Thoracic aorta (tissue), 2 donors: ENCODE results near the gene CISD3. TPM values are rescaled to one million over a fixed set of nuclear protein-coding genes. Genes with fewer than 3 reads are reported as not detected.

Experiments used
- ATAC-seq: fragments of 150-250 bp; one replicate; pipeline ENCODE4 v1.8.0; 2017; ENCODE audit warnings: low read depth; ENCODE audit not compliant: insufficient number of reproducible peaks, low FRiP score
- DNase-seq: peaks from one replicate; pipeline ENCODE4 v3.0.0-alpha.2; 2020; ENCODE audit warnings: low spot score
- H3K27ac ChIP-seq, 2 donors: fragments of 200-600 bp; sonication (generic); 1 replicate in 1 of 2; 2 replicates in 1 of 2; pipeline ENCODE4 v1.5.1; 2016; ENCODE audit warnings: mild to moderate bottlenecking in 2 of 2, moderate library complexity in 2 of 2
- H3K27me3 ChIP-seq: fragments of 200-600 bp; sonication (generic); replicated peaks from 2 replicates; pipeline ENCODE4 v1.6.0; 2016; ENCODE audit warnings: mild to moderate bottlenecking; ENCODE audit not compliant: insufficient read depth
- H3K36me3 ChIP-seq: fragments of 200-600 bp; sonication (generic); one replicate; pipeline ENCODE4 v1.5.1; 2016
- H3K4me1 ChIP-seq, 2 donors: fragments of 200-600 bp; sonication (generic); 1 replicate in 1 of 2; 2 replicates in 1 of 2; pipeline versions ENCODE4 v1.5.1 to v1.6.0; 2016; ENCODE audit warnings: low read depth in 2 of 2, mild to moderate bottlenecking in 1 of 2; ENCODE audit not compliant: control insufficient read depth in 1 of 2
- H3K4me3 ChIP-seq: fragments of 200-600 bp; sonication (generic); 2 replicates; pipeline ENCODE4 v1.5.1; 2016; ENCODE audit warnings: mild to moderate bottlenecking
- H3K9me3 ChIP-seq: fragments of 200-600 bp; sonication (generic); 2 replicates; pipeline ENCODE4 v1.5.1; 2016
- total RNA-seq, 2 donors: library from RNA; depleted of rRNA; stranded (reverse); fragments of >200 nt; gene quantifications; one replicate each; pipeline versions ENCODE4 v1.1.0 to v1.2.3, GENCODE V29; 2016
- TF ChIP-seq, protein P1 (sequence below): fragments of 200-600 bp; sonication (generic); IDR thresholded peaks from one replicate; pipeline ENCODE4 v1.5.1; 2019; ENCODE audit warnings: antibody characterized with exemption

The CISD3 gene
- total RNA-seq, 2 donors from 2014 or later: 9.3 to 9.6 TPM

DNA sequence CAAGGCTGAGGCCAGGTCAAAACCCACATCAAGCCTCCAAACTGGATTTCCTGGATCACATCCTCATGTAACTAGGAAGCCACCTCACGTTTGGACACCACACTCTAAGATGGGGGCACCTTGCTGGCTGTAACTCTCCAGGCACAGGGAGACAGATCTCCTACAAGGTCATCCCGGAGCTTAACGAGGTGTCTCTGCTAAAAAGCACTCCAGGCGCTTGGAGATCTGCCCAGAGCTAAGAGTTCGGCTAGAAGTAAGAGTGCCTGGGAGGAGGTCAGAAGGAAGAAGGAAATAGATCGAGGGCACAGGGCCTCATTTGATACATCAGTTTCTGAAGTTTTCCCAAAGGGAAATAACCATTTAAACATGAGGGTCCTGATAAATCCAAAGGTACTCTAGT is 38.3 kb downstream of the CISD3 start:
- Histone ChIP-seq H3K4me1 (no peaks in the 10 kb centered on the region), H3K27me3 (no peaks in the 10 kb centered on the region), H3K36me3 (peaks cover 76% of the 10 kb centered on the region), H3K9me3 (no peaks in the 10 kb centered on the region), H3K27ac (no peak overlapping the region), H3K4me3 (no peak overlapping the region)
- DNase-seq (no peak), ATAC-seq (no peak)
- TF ChIP-seq, protein P1, sequence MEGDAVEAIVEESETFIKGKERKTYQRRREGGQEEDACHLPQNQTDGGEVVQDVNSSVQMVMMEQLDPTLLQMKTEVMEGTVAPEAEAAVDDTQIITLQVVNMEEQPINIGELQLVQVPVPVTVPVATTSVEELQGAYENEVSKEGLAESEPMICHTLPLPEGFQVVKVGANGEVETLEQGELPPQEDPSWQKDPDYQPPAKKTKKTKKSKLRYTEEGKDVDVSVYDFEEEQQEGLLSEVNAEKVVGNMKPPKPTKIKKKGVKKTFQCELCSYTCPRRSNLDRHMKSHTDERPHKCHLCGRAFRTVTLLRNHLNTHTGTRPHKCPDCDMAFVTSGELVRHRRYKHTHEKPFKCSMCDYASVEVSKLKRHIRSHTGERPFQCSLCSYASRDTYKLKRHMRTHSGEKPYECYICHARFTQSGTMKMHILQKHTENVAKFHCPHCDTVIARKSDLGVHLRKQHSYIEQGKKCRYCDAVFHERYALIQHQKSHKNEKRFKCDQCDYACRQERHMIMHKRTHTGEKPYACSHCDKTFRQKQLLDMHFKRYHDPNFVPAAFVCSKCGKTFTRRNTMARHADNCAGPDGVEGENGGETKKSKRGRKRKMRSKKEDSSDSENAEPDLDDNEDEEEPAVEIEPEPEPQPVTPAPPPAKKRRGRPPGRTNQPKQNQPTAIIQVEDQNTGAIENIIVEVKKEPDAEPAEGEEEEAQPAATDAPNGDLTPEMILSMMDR: no peak

DNA sequence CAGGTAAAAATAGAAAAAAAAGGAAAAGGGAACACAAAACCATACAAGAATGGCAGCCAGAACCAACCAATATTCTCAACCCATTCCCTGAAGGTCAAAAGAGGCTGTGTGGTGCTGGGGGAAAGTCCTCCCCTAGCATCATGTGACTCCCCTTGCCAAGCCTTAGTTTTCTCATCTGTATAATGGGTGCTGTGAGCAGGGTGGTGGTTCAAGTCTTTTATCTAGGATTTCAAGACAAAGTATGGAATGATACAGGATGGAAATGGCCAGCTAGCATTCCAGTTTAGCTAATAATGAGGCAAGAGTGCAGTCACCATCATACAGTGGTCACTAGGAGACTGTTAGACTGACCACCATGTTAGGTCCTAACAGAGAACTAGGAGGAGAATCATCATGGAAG is 43.1 kb downstream of the CISD3 start:
- ATAC-seq (no peak), DNase-seq (no peak)
- TF ChIP-seq, protein P1: no peak
- Histone ChIP-seq H3K27me3 (no peaks in the 10 kb centered on the region), H3K27ac (no peak overlapping the region), H3K9me3 (no peaks in the 10 kb centered on the region), H3K4me3 (no peak overlapping the region), H3K36me3 (peaks cover 85% of the 10 kb centered on the region), H3K4me1 (no peaks in the 10 kb centered on the region)

DNA sequence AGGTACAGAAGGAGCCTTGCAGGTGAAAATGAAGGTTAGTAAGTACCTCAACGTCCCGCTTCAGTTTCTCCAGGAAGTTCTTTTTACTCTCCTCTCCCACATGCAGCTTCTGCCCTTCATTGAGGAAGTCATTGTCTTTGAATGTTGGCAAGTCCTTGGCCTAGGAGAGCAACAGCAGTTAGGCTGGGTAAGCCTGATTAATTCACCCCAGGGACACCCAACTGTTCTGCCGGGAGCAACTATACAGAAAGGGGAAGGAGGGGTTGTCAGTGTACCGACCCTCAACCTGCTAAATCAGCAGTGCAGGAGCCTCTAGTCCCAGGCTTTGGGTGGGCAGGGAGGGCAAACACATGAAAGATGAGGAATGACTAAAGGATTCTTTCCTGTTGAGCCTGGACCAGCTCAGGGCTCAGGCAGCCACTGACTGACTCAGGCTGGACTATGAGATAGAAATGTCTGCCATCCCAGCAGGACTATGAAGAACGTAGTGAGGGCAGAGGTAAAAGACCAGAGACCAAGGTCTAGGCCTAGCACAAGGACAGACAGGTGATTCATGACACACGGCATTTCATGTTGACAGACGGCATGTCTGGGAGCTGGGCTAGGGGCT is 47.6 kb downstream of the CISD3 start:
- no peak overlapping the region for H3K4me3 ChIP-seq
- H3K27ac ChIP-seq: no peak overlapping the region
- peaks cover 91% of the 10 kb centered on the region for H3K36me3 ChIP-seq
- H3K27me3 ChIP-seq: no peaks in the 10 kb centered on the region
- TF ChIP-seq, protein P1: no peak
- no peaks in the 10 kb centered on the region for H3K4me1 ChIP-seq
- ATAC-seq (no peak), DNase-seq (no peak)
- H3K9me3 ChIP-seq: no peaks in the 10 kb centered on the region

DNA sequence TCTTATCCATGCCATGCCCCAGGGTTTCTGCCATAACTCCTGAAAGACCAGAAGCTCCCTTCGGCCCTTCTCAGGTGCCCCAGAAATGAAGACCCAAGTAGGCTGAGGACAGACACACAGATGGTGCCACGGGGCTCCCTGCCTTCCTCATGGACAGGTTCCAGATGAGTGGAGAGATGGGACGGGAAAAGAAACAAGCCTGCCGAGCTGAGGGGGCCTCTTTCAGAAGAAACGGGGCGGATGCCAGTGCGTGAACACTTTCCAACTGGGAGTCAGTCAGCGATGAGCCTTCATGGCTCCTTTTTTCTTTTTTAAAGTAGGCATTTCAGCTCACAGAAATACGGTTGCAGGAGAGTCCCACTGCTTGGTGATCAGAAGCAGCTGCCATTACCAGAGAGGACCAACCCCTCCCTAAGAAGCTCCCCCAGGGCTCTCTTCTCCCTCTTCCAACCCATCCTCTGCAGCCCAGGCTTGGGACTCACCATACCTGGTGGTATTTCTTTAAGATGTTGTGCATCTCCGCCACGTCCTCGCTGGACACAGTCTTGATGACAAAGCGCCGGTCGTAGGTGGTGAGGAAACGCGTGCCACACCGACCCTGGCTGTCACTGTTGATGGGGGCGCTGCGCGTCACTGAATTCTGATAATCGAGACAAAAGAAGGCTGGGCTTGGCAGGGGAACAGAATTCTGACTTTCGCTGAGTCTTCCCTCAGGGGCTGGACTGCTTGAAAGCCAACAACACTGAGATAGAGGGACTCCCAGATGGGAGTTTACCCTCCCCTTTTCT is 50.0 kb downstream of the CISD3 start:
- Histone ChIP-seq H3K4me3 (no peak overlapping the region), H3K27ac (no peak overlapping the region), H3K4me1 (no peaks in the 10 kb centered on the region), H3K27me3 (no peaks in the 10 kb centered on the region), H3K9me3 (no peaks in the 10 kb centered on the region), H3K36me3 (peaks cover 93% of the 10 kb centered on the region)
- TF ChIP-seq, protein P1: no peak
- no peak for DNase-seq
- ATAC-seq: no peak

DNA sequence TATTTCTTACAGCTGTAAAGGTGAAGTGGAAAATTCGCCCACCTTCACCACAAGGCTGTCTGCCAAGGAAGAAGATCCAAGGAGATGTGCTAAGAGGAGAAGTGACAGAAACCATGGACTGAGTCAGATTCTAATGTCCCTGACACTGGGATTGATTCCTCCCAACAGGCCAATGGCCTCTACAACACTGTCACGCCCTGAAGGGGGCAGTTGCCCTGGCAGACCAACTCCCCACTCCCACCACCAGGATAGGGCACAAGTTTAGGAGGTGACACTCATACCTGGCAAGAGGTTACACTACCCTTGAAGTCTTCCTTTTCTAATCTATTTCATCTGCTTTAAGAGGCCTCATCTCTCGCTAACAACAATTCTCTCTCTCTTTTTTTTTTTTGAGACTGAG is 53.1 kb downstream of the CISD3 start:
- TF ChIP-seq, protein P1: no peak
- no peak for ATAC-seq
- peaks cover 86% of the 10 kb centered on the region for H3K36me3 ChIP-seq
- H3K4me1 ChIP-seq: no peaks in the 10 kb centered on the region
- H3K27ac ChIP-seq: no peak overlapping the region
- no peaks in the 10 kb centered on the region for H3K27me3 ChIP-seq
- no peaks in the 10 kb centered on the region for H3K9me3 ChIP-seq
- no peak overlapping the region for H3K4me3 ChIP-seq
- no peak for DNase-seq

Other genes with a start within 250 kb of the CISD3 start
- not detected for gene SRCIN1, start 124.4 kb upstream of the CISD3 start, total RNA-seq
- gene EPOP, start 55.4 kb upstream of the CISD3 start, total RNA-seq: 1 to 10 TPM in 1 of 2 donors, under 1 TPM in 1; 0.54 to 3.3 TPM
- 100 to 1,000 TPM; 113 to 201 TPM for gene MLLT6, start 25.1 kb upstream of the CISD3 start, total RNA-seq
- gene PCGF2, start 18.0 kb downstream of the CISD3 start, total RNA-seq: 10 to 100 TPM; 14.1 to 28.4 TPM
- 100 to 1,000 TPM; 108 to 124 TPM for gene PSMB3, start 22.4 kb downstream of the CISD3 start, total RNA-seq
- gene PIP4K2B, start 69.2 kb downstream of the CISD3 start, total RNA-seq: 10 to 100 TPM; 56.9 to 82.0 TPM
- gene CWC25, start 95.0 kb downstream of the CISD3 start, total RNA-seq: 10 to 100 TPM; 28.0 to 29.1 TPM
- gene RPL23, start 123.4 kb downstream of the CISD3 start, total RNA-seq: 100 to 1,000 TPM; 870 to 981 TPM
- gene LASP1, start 139.7 kb downstream of the CISD3 start, total RNA-seq: 100 to 1,000 TPM in 1 of 2 donors, 10 to 100 TPM in 1; 87.2 to 219 TPM
- not detected for gene FBXO47, start 237.1 kb downstream of the CISD3 start, total RNA-seq